Measurements from ENCODE around the gene SAMD4A.

DNA sequence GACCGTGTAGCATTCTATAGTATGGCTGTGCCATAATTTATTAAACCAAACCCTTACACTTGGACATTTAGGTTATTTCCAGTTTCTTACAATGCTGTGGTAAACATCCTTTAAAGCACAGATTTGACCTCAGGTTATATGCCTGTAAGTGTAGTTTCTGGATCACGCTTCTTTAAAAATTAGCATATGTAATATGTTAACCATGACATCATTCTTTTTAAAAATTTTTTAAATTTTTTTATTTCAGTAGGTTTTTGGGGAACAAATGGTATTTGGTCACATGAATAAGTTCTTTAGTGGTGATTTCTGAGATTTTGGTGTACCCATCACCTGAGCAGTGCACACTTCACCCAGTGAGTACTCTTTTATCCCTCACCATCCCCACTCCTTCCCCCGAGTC is 18.3 kb downstream of the SAMD4A start:
- TF ChIP-seq, protein P1, sequence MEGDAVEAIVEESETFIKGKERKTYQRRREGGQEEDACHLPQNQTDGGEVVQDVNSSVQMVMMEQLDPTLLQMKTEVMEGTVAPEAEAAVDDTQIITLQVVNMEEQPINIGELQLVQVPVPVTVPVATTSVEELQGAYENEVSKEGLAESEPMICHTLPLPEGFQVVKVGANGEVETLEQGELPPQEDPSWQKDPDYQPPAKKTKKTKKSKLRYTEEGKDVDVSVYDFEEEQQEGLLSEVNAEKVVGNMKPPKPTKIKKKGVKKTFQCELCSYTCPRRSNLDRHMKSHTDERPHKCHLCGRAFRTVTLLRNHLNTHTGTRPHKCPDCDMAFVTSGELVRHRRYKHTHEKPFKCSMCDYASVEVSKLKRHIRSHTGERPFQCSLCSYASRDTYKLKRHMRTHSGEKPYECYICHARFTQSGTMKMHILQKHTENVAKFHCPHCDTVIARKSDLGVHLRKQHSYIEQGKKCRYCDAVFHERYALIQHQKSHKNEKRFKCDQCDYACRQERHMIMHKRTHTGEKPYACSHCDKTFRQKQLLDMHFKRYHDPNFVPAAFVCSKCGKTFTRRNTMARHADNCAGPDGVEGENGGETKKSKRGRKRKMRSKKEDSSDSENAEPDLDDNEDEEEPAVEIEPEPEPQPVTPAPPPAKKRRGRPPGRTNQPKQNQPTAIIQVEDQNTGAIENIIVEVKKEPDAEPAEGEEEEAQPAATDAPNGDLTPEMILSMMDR (conservative IDR thresholded peaks at IDR 0.05 in 1 of 2, IDR thresholded peaks at IDR 0.05 in 1 of 2; ENCODE audit: extremely low read depth in 1 of 2, insufficient read depth in 1 of 2, low read depth in 1 of 2, low read length in 2 of 2), result no peak
- no peak for TF ChIP-seq EZH2 (IDR thresholded peaks at IDR 0.05; ENCODE audit: borderline replicate concordance, low read length)

All from mammary epithelial cell (primary cell).